NB4 (cell line): ENCODE measurements around the gene CCNB1.
A peak's percentile ranks its signal among the peaks of the same experiment; 100 is the strongest.
"Not testable (repeated sequence)": the region's sequence is repeated elsewhere in the genome, so short reads cannot be mapped to it uniquely, and the experiment has no call there.

Experiments used
- DNase-seq: peaks from one replicate; pipeline ENCODE4 v3.0.0; 2010; ENCODE audit warnings: low read depth
- H3K4me3 ChIP-seq: one replicate; pipeline ENCODE4 v1.5.1; 2011; ENCODE audit warnings: mild to moderate bottlenecking, low read depth, low read length, moderate library complexity
- CTCF ChIP-seq: IDR thresholded peaks from one replicate; pipeline ENCODE4 v1.5.1; 2012; ENCODE audit warnings: low read depth, low read length
- MYC ChIP-seq: IDR thresholded peaks from 2 replicates; pipeline ENCODE4 v1.6.1; 2011; ENCODE audit warnings: low read depth, low read length
- POLR2A ChIP-seq: IDR thresholded peaks from 2 replicates; pipeline ENCODE4 v1.6.1; 2011; ENCODE audit warnings: mild to moderate bottlenecking; ENCODE audit not compliant: insufficient read length; ENCODE audit errors: extremely low read depth
- TF ChIP-seq, protein P1 (sequence below): IDR thresholded peaks from 2 replicates; pipeline ENCODE4 v1.6.1; 2011; ENCODE audit warnings: low read depth, low read length

Gene CCNB1

DNA sequence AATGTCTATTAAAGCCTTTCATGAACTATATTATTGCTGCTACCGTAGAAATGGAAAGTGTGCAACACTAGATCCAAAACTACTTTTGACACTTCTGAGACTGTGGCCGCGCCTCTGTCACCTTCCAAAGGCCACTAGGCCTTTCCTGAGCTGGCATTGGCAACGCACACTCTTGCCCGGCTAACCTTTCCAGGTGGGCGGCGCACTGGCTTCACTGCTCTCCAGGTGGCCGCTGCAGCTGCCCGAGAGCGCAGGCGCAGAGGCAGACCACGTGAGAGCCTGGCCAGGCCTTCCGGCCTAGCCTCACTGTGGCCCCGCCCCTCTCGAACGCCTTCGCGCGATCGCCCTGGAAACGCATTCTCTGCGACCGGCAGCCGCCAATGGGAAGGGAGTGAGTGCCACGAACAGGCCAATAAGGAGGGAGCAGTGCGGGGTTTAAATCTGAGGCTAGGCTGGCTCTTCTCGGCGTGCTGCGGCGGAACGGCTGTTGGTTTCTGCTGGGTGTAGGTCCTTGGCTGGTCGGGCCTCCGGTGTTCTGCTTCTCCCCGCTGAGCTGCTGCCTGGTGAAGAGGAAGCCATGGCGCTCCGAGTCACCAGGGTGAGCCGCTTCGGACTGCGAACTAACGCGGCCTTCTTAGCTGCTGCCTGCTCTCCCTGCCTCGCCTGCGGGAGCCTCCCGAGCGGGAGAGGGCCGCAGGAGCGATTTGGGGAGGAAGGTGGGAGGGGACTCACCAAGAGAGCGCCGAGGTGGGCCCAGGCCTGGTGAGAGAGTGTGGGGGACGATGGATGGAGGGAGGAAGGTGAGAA lies at the start of gene CCNB1:
Gene CCNB1, plus strand, starts transcription at position 465 of the 807 bp plus-strand sequence. Its CDS starts 113 bp downstream, at position 578.
- TF ChIP-seq MYC: peak; percentile 94
- TF ChIP-seq CTCF: no peak
- peak; percentile 78 for TF ChIP-seq POLR2A
- TF ChIP-seq, protein P1, sequence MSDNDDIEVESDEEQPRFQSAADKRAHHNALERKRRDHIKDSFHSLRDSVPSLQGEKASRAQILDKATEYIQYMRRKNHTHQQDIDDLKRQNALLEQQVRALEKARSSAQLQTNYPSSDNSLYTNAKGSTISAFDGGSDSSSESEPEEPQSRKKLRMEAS: peak; percentile 96
- peak within 1 kb of the TSS; percentile 96 for H3K4me3 ChIP-seq
- peak; percentile 98 for DNase-seq

GRCh38 chr5:69129413-69129812 lies 37.5 kb upstream of the CCNB1 start:
- TF ChIP-seq CTCF (no peak), MYC (no peak), POLR2A (no peak)
- TF ChIP-seq, protein P1: no peak
- DNase-seq: no peak
- H3K4me3 ChIP-seq: no peak overlapping the region

- TF ChIP-seq MYC (no peak), CTCF (no peak), POLR2A (no peak)
- TF ChIP-seq, protein P1: no peak
- no peak for DNase-seq
- no peak overlapping the region for H3K4me3 ChIP-seq
These were observed 36.7 kb upstream of the CCNB1 start for GRCh38 chr5:69130241-69130640.

GRCh38 chr5:69131304-69131703 lies 35.6 kb upstream of the CCNB1 start:
- H3K4me3 ChIP-seq: no peak overlapping the region
- TF ChIP-seq POLR2A (no peak), MYC (no peak), CTCF (no peak)
- TF ChIP-seq, protein P1: no peak
- DNase-seq: no peak

DNA sequence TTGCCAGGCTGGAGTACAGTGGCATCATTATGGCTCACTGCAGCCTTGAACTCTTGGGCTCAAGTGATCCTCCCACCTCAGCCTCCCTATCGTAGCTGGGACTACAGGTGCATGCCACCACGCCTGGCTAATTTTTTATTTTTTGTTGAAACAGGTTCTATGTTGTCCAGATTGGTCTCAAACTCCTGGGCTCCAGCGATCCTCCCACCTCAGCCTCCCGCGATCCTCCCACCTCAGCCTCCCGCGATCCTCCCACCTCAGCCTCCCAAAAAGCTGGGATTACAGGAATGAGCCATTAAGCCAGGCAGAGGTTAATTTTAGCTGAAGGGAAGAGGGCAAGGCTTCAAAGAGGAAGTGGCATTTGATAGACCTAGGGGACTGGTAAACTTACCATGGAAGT lies 32.8 kb upstream of the CCNB1 start:
- TF ChIP-seq, protein P1: no peak

DNA sequence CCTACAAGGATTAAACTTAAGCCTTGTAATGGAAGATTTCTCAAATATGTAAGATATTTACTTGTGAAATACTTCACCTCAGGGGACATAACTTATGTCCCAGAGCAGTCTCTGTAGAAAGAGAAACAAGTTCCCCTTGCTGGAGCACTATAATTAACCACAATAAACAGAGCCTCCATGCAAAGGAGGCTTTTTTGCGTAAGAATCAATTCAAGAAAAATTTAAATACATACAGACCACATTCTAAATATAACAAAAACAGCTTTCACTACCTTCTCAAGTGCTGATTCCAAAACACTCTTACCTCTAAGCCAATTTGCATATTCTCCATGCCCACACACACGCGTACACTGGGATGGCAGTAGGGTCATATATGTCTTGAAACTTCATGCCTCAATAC lies 30.7 kb upstream of the CCNB1 start:
- DNase-seq: peak; percentile 58
- TF ChIP-seq POLR2A: no peak
- no peak for TF ChIP-seq CTCF
- TF ChIP-seq MYC: no peak
- TF ChIP-seq, protein P1: no peak
- H3K4me3 ChIP-seq: no peak overlapping the region

More for the DNA sequence above, 32.8 kb upstream of the CCNB1 start:
- no peak for DNase-seq
- no peak overlapping the region for H3K4me3 ChIP-seq

DNA sequence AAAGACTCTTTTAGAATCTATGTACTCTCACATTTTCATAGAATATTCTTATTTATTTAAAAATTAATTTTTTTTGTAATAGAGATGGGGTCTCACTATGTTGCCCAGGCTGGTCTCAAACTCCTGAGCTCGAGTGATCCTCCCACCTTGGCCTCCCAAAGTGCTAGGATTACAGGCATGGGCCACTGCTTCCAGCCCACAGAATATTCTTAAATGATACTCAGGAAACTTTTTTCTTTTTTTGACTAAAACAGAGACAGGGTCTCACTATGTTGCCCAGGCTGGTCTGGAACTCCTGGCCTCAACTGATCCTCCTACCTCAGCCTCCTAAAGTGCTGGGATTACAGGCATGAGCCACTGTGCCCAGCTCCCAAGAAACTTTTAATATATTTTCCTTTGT lies 29.7 kb upstream of the CCNB1 start:
- H3K4me3 ChIP-seq, DNase-seq: not testable (repeated sequence)
